ENCODE results near the gene HSD17B11.
"Not testable (repeated sequence)": the region's sequence is repeated elsewhere in the genome, so short reads cannot be mapped to it uniquely, and the experiment has no call there.

The HSD17B11 gene

GRCh38 chr4:87399148-87399547 is 8.2 kb upstream of the HSD17B11 start:
- no peak for TF ChIP-seq CTCF (conservative IDR thresholded peaks at IDR 0.05)
- no peak overlapping the region for H3K27ac ChIP-seq

- H3K27ac ChIP-seq = not testable (repeated sequence)
Measured at GRCh38 chr4:87395851-87396250, 4.9 kb upstream of the HSD17B11 start.

- H3K27ac ChIP-seq = not testable (repeated sequence)
Measured at GRCh38 chr4:87395073-87395472, 4.1 kb upstream of the HSD17B11 start.

GRCh38 chr4:87392183-87392582 is 1.2 kb upstream of the HSD17B11 start:
- no peak for TF ChIP-seq CTCF (conservative IDR thresholded peaks at IDR 0.05)
- H3K27ac ChIP-seq = peak overlapping the region; percentile 88; the same call in 1 of the 2 replicates

GRCh38 chr4:87391576-87392054 is 627 bp upstream of the HSD17B11 start:
- H3K27ac ChIP-seq = peak overlapping the region; percentile 88
- TF ChIP-seq CTCF (conservative IDR thresholded peaks at IDR 0.05) = 0 out of 2 replicates have a peak, but pooled peaks have one; percentile 8

GRCh38 chr4:87390551-87390890 is 467 bp downstream of the HSD17B11 start:
- H3K27ac ChIP-seq = peak overlapping the region; percentile 88
- no peak for TF ChIP-seq CTCF (conservative IDR thresholded peaks at IDR 0.05)

GRCh38 chr4:87390055-87390454 is 933 bp downstream of the HSD17B11 start:
- H3K27ac ChIP-seq = peak overlapping the region; percentile 88

GRCh38 chr4:87388901-87389300 is 2.1 kb downstream of the HSD17B11 start:
- no peak overlapping the region for H3K27ac ChIP-seq
- no peak for TF ChIP-seq CTCF (conservative IDR thresholded peaks at IDR 0.05)

- TF ChIP-seq CTCF (conservative IDR thresholded peaks at IDR 0.05) = no peak
- no peak overlapping the region for H3K27ac ChIP-seq
Measured at GRCh38 chr4:87387237-87387636, 3.8 kb downstream of the HSD17B11 start.

GRCh38 chr4:87384466-87385132 is 6.4 kb downstream of the HSD17B11 start:
- not testable (repeated sequence) for H3K27ac ChIP-seq

Data from VCaP (cell line).